ENCODE measurements around the gene HOXA3.

DNA sequence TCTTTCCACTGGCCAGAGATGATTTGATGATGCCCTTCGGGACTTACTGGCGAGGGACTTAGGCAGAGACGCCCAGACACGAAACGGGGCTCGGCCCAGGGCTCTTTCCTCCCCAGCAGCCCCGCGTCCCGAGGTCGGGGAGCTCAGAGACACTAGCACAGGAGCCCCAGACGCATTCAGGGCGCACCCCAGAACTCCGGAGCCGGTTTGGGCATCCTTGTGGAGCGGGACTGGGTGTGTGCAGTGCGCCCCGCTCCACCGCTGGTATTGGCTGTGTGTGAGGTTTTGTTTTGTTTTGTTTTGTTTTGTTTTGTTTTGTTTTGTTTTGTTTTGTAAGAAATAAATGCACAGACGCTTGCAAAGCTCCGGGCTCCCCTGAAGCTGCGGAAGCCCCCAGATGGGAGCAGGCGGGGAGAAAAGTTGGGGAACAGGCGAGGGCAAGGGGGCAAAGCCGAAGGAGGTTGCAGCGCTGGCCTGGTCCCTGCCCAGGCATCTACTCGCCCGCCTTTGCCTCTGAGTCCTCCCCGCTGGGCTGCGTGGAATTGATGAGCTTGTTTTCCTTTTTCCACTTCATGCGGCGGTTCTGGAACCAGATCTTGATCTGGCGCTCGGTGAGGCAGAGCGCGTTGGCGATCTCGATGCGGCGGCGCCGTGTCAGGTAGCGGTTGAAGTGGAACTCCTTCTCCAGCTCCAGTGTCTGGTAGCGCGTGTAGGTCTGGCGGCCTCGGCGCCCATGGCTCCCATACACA is 7.0 kb downstream of the HOXA3 start:
- no peak for TF ChIP-seq EZH2 (IDR thresholded peaks at IDR 0.05; ENCODE audit: low read length)
- TF ChIP-seq, protein P1, sequence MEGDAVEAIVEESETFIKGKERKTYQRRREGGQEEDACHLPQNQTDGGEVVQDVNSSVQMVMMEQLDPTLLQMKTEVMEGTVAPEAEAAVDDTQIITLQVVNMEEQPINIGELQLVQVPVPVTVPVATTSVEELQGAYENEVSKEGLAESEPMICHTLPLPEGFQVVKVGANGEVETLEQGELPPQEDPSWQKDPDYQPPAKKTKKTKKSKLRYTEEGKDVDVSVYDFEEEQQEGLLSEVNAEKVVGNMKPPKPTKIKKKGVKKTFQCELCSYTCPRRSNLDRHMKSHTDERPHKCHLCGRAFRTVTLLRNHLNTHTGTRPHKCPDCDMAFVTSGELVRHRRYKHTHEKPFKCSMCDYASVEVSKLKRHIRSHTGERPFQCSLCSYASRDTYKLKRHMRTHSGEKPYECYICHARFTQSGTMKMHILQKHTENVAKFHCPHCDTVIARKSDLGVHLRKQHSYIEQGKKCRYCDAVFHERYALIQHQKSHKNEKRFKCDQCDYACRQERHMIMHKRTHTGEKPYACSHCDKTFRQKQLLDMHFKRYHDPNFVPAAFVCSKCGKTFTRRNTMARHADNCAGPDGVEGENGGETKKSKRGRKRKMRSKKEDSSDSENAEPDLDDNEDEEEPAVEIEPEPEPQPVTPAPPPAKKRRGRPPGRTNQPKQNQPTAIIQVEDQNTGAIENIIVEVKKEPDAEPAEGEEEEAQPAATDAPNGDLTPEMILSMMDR (optimal IDR thresholded peaks at IDR 0.05 in 1 of 3, IDR thresholded peaks at IDR 0.05 in 1 of 3, conservative IDR thresholded peaks at IDR 0.05 in 1 of 3; ENCODE audit: extremely low read depth in 1 of 3, insufficient read depth in 2 of 3, low read length in 3 of 3) = no peak

Measured in keratinocyte (primary cell).